ENCODE results near the gene VEGFB. TPM values are rescaled to one million over a fixed set of nuclear protein-coding genes. Genes with fewer than 3 reads are reported as not detected.

VEGFB gene
- total and polyA plus RNA-seq, 2 of the 8 experiments (the other 6 are each of a cell fraction or from before 2014, with no cell fraction given) = 9.3 to 49.6 TPM

GRCh38 chr11:64210301-64211020, 23.9 kb upstream of the VEGFB start (continued):
- no peak for TF ChIP-seq GTF2F1 (IDR thresholded peaks at IDR 0.05; ENCODE audit: borderline replicate concordance, low read depth, low read length)
- no peak for TF ChIP-seq RFX5 (IDR thresholded peaks at IDR 0.05; ENCODE audit: borderline replicate concordance, low read depth, low read length)
- TF ChIP-seq SUZ12 (IDR thresholded peaks at IDR 0.05; ENCODE audit: low read length) = no peak
- TF ChIP-seq CTCF (IDR thresholded peaks at IDR 0.05; ENCODE audit: control extremely low read depth in 1 of 3, insufficient read depth in 1 of 3, low read depth in 1 of 3, low read length in 3 of 3) = no peak
- TF ChIP-seq, protein P1, sequence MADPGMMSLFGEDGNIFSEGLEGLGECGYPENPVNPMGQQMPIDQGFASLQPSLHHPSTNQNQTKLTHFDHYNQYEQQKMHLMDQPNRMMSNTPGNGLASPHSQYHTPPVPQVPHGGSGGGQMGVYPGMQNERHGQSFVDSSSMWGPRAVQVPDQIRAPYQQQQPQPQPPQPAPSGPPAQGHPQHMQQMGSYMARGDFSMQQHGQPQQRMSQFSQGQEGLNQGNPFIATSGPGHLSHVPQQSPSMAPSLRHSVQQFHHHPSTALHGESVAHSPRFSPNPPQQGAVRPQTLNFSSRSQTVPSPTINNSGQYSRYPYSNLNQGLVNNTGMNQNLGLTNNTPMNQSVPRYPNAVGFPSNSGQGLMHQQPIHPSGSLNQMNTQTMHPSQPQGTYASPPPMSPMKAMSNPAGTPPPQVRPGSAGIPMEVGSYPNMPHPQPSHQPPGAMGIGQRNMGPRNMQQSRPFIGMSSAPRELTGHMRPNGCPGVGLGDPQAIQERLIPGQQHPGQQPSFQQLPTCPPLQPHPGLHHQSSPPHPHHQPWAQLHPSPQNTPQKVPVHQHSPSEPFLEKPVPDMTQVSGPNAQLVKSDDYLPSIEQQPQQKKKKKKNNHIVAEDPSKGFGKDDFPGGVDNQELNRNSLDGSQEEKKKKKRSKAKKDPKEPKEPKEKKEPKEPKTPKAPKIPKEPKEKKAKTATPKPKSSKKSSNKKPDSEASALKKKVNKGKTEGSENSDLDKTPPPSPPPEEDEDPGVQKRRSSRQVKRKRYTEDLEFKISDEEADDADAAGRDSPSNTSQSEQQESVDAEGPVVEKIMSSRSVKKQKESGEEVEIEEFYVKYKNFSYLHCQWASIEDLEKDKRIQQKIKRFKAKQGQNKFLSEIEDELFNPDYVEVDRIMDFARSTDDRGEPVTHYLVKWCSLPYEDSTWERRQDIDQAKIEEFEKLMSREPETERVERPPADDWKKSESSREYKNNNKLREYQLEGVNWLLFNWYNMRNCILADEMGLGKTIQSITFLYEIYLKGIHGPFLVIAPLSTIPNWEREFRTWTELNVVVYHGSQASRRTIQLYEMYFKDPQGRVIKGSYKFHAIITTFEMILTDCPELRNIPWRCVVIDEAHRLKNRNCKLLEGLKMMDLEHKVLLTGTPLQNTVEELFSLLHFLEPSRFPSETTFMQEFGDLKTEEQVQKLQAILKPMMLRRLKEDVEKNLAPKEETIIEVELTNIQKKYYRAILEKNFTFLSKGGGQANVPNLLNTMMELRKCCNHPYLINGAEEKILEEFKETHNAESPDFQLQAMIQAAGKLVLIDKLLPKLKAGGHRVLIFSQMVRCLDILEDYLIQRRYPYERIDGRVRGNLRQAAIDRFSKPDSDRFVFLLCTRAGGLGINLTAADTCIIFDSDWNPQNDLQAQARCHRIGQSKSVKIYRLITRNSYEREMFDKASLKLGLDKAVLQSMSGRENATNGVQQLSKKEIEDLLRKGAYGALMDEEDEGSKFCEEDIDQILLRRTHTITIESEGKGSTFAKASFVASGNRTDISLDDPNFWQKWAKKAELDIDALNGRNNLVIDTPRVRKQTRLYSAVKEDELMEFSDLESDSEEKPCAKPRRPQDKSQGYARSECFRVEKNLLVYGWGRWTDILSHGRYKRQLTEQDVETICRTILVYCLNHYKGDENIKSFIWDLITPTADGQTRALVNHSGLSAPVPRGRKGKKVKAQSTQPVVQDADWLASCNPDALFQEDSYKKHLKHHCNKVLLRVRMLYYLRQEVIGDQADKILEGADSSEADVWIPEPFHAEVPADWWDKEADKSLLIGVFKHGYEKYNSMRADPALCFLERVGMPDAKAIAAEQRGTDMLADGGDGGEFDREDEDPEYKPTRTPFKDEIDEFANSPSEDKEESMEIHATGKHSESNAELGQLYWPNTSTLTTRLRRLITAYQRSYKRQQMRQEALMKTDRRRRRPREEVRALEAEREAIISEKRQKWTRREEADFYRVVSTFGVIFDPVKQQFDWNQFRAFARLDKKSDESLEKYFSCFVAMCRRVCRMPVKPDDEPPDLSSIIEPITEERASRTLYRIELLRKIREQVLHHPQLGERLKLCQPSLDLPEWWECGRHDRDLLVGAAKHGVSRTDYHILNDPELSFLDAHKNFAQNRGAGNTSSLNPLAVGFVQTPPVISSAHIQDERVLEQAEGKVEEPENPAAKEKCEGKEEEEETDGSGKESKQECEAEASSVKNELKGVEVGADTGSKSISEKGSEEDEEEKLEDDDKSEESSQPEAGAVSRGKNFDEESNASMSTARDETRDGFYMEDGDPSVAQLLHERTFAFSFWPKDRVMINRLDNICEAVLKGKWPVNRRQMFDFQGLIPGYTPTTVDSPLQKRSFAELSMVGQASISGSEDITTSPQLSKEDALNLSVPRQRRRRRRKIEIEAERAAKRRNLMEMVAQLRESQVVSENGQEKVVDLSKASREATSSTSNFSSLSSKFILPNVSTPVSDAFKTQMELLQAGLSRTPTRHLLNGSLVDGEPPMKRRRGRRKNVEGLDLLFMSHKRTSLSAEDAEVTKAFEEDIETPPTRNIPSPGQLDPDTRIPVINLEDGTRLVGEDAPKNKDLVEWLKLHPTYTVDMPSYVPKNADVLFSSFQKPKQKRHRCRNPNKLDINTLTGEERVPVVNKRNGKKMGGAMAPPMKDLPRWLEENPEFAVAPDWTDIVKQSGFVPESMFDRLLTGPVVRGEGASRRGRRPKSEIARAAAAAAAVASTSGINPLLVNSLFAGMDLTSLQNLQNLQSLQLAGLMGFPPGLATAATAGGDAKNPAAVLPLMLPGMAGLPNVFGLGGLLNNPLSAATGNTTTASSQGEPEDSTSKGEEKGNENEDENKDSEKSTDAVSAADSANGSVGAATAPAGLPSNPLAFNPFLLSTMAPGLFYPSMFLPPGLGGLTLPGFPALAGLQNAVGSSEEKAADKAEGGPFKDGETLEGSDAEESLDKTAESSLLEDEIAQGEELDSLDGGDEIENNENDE (IDR thresholded peaks at IDR 0.05; ENCODE audit: insufficient replicate concordance, low read length) = no peak

Data from H1 (cell line).